Liver (tissue), 9 donors: ENCODE data around the gene TLR1. TPM values are rescaled to one million over a fixed set of nuclear protein-coding genes. Genes with fewer than 3 reads are reported as not detected.

Source experiments
- DNase-seq: peaks from one replicate; pipeline ENCODE4 v3.0.0-alpha.2; 2017; ENCODE audit warnings: low spot score
- H3K27ac ChIP-seq, 2 donors: one replicate each; pipeline ENCODE4 v1.7.0; 2013; ENCODE audit warnings: inconsistent platforms in 2 of 2, low read length in 2 of 2, control low read depth in 1 of 2, low read depth in 1 of 2, mild to moderate bottlenecking in 1 of 2
- H3K27me3 ChIP-seq, 4 donors: one replicate each; pipeline versions ENCODE4 v1.6.1 to v1.7.0; 2013; ENCODE audit warnings: low read length in 3 of 4, inconsistent platforms in 1 of 4, mild to moderate bottlenecking in 1 of 4, moderate library complexity in 1 of 4; ENCODE audit not compliant: control insufficient read depth in 4 of 4, insufficient read depth in 4 of 4
- H3K36me3 ChIP-seq, 4 donors: one replicate each; pipeline versions ENCODE4 v1.6.1 to v1.7.0; 2013; ENCODE audit warnings: low read length in 3 of 4, mild to moderate bottlenecking in 3 of 4, low read depth in 1 of 4, moderate library complexity in 1 of 4; ENCODE audit not compliant: control insufficient read depth in 4 of 4, insufficient read depth in 3 of 4
- H3K4me1 ChIP-seq, 4 donors: one replicate each; pipeline versions ENCODE4 v1.6.1 to v1.7.0; 2013; ENCODE audit warnings: low read length in 3 of 4, mild to moderate bottlenecking in 3 of 4, moderate library complexity in 1 of 4; ENCODE audit not compliant: control insufficient read depth in 4 of 4, insufficient read depth in 4 of 4
- H3K4me3 ChIP-seq, 3 donors: one replicate each; pipeline versions ENCODE4 v1.6.1 to v1.7.0; 2013; ENCODE audit warnings: low read length in 3 of 3, control low read depth in 1 of 3, low read depth in 1 of 3, mild to moderate bottlenecking in 1 of 3
- H3K9ac ChIP-seq, 2 donors: one replicate each; pipeline ENCODE4 v1.7.0; 2013; ENCODE audit warnings: low read length in 2 of 2, mild to moderate bottlenecking in 2 of 2, moderate library complexity in 2 of 2, control low read depth in 1 of 2, low read depth in 1 of 2
- H3K9me3 ChIP-seq, 4 donors: one replicate each; pipeline versions ENCODE4 v1.6.1 to v1.7.0; 2013; ENCODE audit warnings: low read length in 3 of 4; ENCODE audit not compliant: control insufficient read depth in 4 of 4
- EGR1 ChIP-seq, 2 donors: IDR thresholded peaks; 2 replicates each; pipeline ENCODE4 v1.6.1; 2016 to 2018; ENCODE audit warnings: antibody characterized with exemption in 2 of 2, low read depth in 2 of 2
- FOXA1 ChIP-seq: IDR thresholded peaks from 2 replicates; pipeline ENCODE4 v1.6.1; 2016; ENCODE audit warnings: antibody characterized with exemption
- FOXA2 ChIP-seq: IDR thresholded peaks from 2 replicates; pipeline ENCODE4 v1.6.1; 2016; ENCODE audit warnings: antibody characterized with exemption
- GABPA ChIP-seq, 2 donors: IDR thresholded peaks in 1 of 2; conservative IDR thresholded peaks in 1 of 2; 2 replicates each; pipeline ENCODE4 v1.6.1; 2016; ENCODE audit warnings: antibody characterized with exemption in 2 of 2, mild to moderate bottlenecking in 1 of 2, moderate library complexity in 1 of 2
- HNF4A ChIP-seq, 2 donors: conservative IDR thresholded peaks; 2 replicates each; pipeline ENCODE4 v1.6.1; 2016; ENCODE audit warnings: antibody characterized with exemption in 2 of 2, mild to moderate bottlenecking in 2 of 2
- HNF4G ChIP-seq: IDR thresholded peaks from 2 replicates; pipeline ENCODE4 v1.6.1; 2016; ENCODE audit warnings: antibody characterized with exemption
- JUND ChIP-seq, 2 donors: IDR thresholded peaks; 2 replicates each; pipeline ENCODE4 v1.6.1; 2016; ENCODE audit warnings: antibody characterized with exemption in 2 of 2
- NR2F2 ChIP-seq: IDR thresholded peaks from 2 replicates; pipeline ENCODE4 v1.6.1; 2016; ENCODE audit warnings: antibody characterized with exemption
- RAD21 ChIP-seq, 2 donors: IDR thresholded peaks; 2 replicates each; pipeline ENCODE4 v1.6.1; 2016; ENCODE audit warnings: antibody characterized with exemption in 2 of 2, mild to moderate bottlenecking in 2 of 2
- RXRA ChIP-seq, 2 donors: IDR thresholded peaks; 2 replicates each; pipeline ENCODE4 v1.6.1; 2017 to 2018; ENCODE audit warnings: antibody characterized with exemption in 2 of 2, mild to moderate bottlenecking in 1 of 2
- SP1 ChIP-seq: IDR thresholded peaks from 2 replicates; pipeline ENCODE4 v1.6.1; 2018; ENCODE audit warnings: antibody characterized with exemption, mild to moderate bottlenecking
- TAF1 ChIP-seq: conservative IDR thresholded peaks from 2 replicates; pipeline ENCODE4 v1.6.1; 2016; ENCODE audit warnings: antibody characterized with exemption, mild to moderate bottlenecking
- YY1 ChIP-seq: IDR thresholded peaks from 2 replicates; pipeline ENCODE4 v1.6.1; 2016; ENCODE audit warnings: antibody characterized with exemption, mild to moderate bottlenecking
- WGBS: extraction: QIAGEN DNeasy Blood & Tissue Kit; methylation state at CpG from one replicate; pipeline ENCODE4 v1.1.7; 2013; 5-methylcytosine and 5-hydroxymethylcytosine counted together
- polyA plus RNA-seq, 2 donors: library from polyadenylated mRNA; stranded (reverse) in 1 of 2; unstranded in 1 of 2; fragments of 200-250 nt in 1 of 2; fragments of >200 nt in 1 of 2; fragmentation: Nextera tagmentation in 1 of 2; extraction: Ambion mirVana in 1 of 2; gene quantifications; one replicate each; pipeline versions ENCODE4 v1.2.1 to v1.2.3, GENCODE V29; 2013 to 2015
- total RNA-seq, 2 donors: library from RNA; depleted of rRNA; stranded (reverse); fragments of >200 nt; gene quantifications; one replicate each; pipeline ENCODE4 v1.2.3, GENCODE V29; 2014
- TF ChIP-seq, protein P1 (sequence below): IDR thresholded peaks from 2 replicates; pipeline ENCODE4 v1.6.1; 2016; ENCODE audit warnings: antibody characterized with exemption
- TF ChIP-seq, protein P2 (sequence below): fragments of 150-350 bp; IDR thresholded peaks from 2 replicates; pipeline ENCODE4 v1.5.1; 2017; ENCODE audit warnings: improper control_type of control experiment, low read depth, low read length; ENCODE audit not compliant: missing input control
- TF ChIP-seq, protein P3 (sequence below): IDR thresholded peaks from 2 replicates; pipeline ENCODE4 v1.6.1; 2016; ENCODE audit warnings: antibody characterized with exemption
- TF ChIP-seq, protein P4 (sequence below): IDR thresholded peaks from 2 replicates; pipeline ENCODE4 v1.6.1; 2016; ENCODE audit warnings: antibody characterized with exemption
- TF ChIP-seq, protein P5 (sequence below): IDR thresholded peaks from 2 replicates; pipeline ENCODE4 v1.6.1; 2016; ENCODE audit warnings: antibody characterized with exemption, mild to moderate bottlenecking
- donor health status: healthy.
- donor health status: healthy.
- donor health status: healthy.
- donor health status: healthy.
- donor health status: healthy.

Gene TLR1
- total and polyA plus RNA-seq, 4 donors: 2.7 to 10.0 (median 6.4) TPM

DNA sequence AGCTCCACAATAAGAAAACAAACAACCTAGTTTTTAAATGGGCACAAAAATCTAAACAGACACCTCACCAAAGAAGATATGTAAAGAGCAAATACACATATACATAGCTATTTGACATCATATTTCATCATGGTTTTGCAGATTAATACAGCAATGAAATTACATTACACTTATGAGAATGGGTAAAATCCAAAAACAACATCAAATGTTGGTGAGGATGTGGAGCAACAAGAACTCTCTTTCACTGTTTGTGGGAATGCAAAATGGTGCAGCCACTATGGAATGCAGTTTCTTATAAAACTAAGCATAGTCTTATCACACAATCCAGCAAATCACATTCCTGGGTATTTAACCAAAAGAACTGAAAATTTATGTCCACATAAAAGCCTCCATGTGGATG is 27.1 kb upstream of the TLR1 start:
- no peaks in the 10 kb centered on the region for H3K36me3 ChIP-seq
- no peak overlapping the region for H3K4me3 ChIP-seq
- no peak overlapping the region for H3K9ac ChIP-seq
- H3K4me1 ChIP-seq: no peaks in the 10 kb centered on the region
- TF ChIP-seq YY1: no peak
- no peak for TF ChIP-seq HNF4G
- TF ChIP-seq HNF4A (conservative IDR thresholded peaks at IDR 0.05): no peak
- no peak for TF ChIP-seq NR2F2
- TF ChIP-seq, protein P1, sequence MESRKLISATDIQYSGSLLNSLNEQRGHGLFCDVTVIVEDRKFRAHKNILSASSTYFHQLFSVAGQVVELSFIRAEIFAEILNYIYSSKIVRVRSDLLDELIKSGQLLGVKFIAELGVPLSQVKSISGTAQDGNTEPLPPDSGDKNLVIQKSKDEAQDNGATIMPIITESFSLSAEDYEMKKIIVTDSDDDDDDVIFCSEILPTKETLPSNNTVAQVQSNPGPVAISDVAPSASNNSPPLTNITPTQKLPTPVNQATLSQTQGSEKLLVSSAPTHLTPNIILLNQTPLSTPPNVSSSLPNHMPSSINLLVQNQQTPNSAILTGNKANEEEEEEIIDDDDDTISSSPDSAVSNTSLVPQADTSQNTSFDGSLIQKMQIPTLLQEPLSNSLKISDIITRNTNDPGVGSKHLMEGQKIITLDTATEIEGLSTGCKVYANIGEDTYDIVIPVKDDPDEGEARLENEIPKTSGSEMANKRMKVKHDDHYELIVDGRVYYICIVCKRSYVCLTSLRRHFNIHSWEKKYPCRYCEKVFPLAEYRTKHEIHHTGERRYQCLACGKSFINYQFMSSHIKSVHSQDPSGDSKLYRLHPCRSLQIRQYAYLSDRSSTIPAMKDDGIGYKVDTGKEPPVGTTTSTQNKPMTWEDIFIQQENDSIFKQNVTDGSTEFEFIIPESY: no peak
- TF ChIP-seq, protein P2, sequence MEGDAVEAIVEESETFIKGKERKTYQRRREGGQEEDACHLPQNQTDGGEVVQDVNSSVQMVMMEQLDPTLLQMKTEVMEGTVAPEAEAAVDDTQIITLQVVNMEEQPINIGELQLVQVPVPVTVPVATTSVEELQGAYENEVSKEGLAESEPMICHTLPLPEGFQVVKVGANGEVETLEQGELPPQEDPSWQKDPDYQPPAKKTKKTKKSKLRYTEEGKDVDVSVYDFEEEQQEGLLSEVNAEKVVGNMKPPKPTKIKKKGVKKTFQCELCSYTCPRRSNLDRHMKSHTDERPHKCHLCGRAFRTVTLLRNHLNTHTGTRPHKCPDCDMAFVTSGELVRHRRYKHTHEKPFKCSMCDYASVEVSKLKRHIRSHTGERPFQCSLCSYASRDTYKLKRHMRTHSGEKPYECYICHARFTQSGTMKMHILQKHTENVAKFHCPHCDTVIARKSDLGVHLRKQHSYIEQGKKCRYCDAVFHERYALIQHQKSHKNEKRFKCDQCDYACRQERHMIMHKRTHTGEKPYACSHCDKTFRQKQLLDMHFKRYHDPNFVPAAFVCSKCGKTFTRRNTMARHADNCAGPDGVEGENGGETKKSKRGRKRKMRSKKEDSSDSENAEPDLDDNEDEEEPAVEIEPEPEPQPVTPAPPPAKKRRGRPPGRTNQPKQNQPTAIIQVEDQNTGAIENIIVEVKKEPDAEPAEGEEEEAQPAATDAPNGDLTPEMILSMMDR: no peak
- TF ChIP-seq EGR1 (IDR thresholded peaks at IDR 0.05; ENCODE audit: low read depth in 2 of 2): no peak
- TF ChIP-seq FOXA1: no peak
- TF ChIP-seq, protein P3, sequence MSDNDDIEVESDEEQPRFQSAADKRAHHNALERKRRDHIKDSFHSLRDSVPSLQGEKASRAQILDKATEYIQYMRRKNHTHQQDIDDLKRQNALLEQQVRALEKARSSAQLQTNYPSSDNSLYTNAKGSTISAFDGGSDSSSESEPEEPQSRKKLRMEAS: no peak
- no peak for TF ChIP-seq FOXA2
- no peak for TF ChIP-seq TAF1
- TF ChIP-seq GABPA (IDR thresholded peaks at IDR 0.05 in 1 of 2, conservative IDR thresholded peaks at IDR 0.05 in 1 of 2): no peak
- no peak for TF ChIP-seq RXRA (IDR thresholded peaks at IDR 0.05)
- TF ChIP-seq, protein P4, sequence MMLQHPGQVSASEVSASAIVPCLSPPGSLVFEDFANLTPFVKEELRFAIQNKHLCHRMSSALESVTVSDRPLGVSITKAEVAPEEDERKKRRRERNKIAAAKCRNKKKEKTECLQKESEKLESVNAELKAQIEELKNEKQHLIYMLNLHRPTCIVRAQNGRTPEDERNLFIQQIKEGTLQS: no peak
- no peak for TF ChIP-seq SP1
- TF ChIP-seq, protein P5, sequence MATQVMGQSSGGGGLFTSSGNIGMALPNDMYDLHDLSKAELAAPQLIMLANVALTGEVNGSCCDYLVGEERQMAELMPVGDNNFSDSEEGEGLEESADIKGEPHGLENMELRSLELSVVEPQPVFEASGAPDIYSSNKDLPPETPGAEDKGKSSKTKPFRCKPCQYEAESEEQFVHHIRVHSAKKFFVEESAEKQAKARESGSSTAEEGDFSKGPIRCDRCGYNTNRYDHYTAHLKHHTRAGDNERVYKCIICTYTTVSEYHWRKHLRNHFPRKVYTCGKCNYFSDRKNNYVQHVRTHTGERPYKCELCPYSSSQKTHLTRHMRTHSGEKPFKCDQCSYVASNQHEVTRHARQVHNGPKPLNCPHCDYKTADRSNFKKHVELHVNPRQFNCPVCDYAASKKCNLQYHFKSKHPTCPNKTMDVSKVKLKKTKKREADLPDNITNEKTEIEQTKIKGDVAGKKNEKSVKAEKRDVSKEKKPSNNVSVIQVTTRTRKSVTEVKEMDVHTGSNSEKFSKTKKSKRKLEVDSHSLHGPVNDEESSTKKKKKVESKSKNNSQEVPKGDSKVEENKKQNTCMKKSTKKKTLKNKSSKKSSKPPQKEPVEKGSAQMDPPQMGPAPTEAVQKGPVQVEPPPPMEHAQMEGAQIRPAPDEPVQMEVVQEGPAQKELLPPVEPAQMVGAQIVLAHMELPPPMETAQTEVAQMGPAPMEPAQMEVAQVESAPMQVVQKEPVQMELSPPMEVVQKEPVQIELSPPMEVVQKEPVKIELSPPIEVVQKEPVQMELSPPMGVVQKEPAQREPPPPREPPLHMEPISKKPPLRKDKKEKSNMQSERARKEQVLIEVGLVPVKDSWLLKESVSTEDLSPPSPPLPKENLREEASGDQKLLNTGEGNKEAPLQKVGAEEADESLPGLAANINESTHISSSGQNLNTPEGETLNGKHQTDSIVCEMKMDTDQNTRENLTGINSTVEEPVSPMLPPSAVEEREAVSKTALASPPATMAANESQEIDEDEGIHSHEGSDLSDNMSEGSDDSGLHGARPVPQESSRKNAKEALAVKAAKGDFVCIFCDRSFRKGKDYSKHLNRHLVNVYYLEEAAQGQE: no peak
- TF ChIP-seq RAD21 (IDR thresholded peaks at IDR 0.05): no peak
- TF ChIP-seq JUND (IDR thresholded peaks at IDR 0.05): no peak
- H3K27me3 ChIP-seq: no peaks in the 10 kb centered on the region
- no peak for DNase-seq
- no peaks in the 10 kb centered on the region for H3K9me3 ChIP-seq
- no peak overlapping the region for H3K27ac ChIP-seq

DNA sequence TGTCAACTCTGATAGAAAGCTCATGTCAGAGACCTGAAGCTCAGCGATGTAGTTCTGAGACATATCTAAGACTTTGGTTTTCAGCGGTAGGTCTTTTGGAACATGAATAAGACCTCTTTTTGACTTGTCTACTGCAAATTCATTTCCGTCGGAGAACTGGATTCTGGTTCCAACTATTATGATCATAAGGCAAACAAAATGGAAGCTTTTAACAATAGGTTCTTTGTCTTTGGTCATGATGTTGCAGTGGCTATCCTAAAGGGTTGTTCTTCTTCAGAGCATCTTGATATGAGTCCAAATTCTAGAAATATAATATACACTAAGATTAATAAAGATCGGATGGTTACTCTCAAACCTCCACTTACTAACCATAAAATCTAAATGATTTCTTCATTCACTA is 24.6 kb upstream of the TLR1 start:
- Histone ChIP-seq H3K9me3 (no peaks in the 10 kb centered on the region), H3K36me3 (no peaks in the 10 kb centered on the region), H3K4me3 (no peak overlapping the region), H3K27me3 (no peaks in the 10 kb centered on the region), H3K9ac (no peak overlapping the region), H3K27ac (no peak overlapping the region), H3K4me1 (no peaks in the 10 kb centered on the region)
- 93% methylated on average over 5 of the region's 5 CpGs for WGBS
- no peak for DNase-seq
- TF ChIP-seq, protein P3: no peak
- TF ChIP-seq, protein P2: no peak
- TF ChIP-seq TAF1: no peak
- no peak for TF ChIP-seq RAD21 (IDR thresholded peaks at IDR 0.05)
- TF ChIP-seq HNF4A (conservative IDR thresholded peaks at IDR 0.05): no peak
- TF ChIP-seq NR2F2: no peak
- no peak for TF ChIP-seq EGR1 (IDR thresholded peaks at IDR 0.05; ENCODE audit: low read depth in 2 of 2)
- TF ChIP-seq RXRA (IDR thresholded peaks at IDR 0.05): no peak
- no peak for TF ChIP-seq FOXA2
- TF ChIP-seq YY1: no peak
- TF ChIP-seq, protein P5: no peak
- no peak for TF ChIP-seq FOXA1
- no peak for TF ChIP-seq HNF4G
